ENCODE data around the gene NXPE3.
"Not testable (repeated sequence)": the region's sequence is repeated elsewhere in the genome, so short reads cannot be mapped to it uniquely, and the experiment has no call there.

Gene NXPE3

GRCh38 chr3:101852983-101853840 lies 74.2 kb downstream of the NXPE3 start:
- DNase-seq (ENCODE audit: low spot score), result no peak

DNA sequence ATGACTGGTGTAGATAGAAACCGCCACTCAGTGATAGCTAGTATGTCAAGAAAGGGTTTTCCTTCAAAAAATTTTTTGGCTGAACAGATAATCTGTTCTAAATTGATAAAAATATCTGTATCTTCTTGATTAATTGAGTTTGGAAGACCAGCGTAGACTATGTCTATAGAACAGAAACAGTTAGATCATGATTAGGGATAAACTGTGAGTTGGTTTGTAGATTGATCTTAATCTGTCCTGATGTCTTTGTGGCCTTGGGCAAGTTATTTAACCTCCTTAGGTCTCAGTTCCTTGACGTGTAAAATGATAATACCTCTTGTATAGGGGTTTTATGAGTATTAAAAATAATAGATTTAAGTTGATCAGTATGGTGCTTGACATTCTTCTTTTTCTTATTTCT lies 75.0 kb downstream of the NXPE3 start:
- DNase-seq (ENCODE audit: low spot score), result no peak

- DNase-seq (ENCODE audit: low spot score), result no peak
Measured at GRCh38 chr3:101854608-101855304, 75.7 kb downstream of the NXPE3 start.

DNA sequence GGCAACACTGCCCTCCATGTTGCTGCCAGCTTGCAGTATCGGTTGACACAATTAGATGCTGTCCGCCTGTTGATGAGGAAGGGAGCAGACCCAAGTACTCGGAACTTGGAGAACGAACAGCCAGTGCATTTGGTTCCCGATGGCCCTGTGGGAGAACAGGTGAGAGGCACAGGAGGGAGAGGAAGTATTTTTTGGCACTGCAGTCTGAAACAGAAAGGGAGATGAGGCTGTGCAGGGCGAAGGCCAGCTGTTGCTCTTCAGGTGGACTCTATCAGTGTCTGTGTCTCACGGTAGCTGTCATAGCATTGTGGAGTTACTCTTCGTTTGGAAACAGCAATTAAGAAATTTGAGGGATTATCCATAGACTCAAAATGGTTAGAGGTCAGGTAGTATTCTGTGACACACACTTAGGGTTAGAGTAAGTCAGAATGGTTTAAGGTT lies 78.3 kb downstream of the NXPE3 start:
- DNase-seq (ENCODE audit: low spot score), result no peak

GRCh38 chr3:101858464-101859030 lies 79.5 kb downstream of the NXPE3 start:
- DNase-seq (ENCODE audit: low spot score), result no peak

DNA sequence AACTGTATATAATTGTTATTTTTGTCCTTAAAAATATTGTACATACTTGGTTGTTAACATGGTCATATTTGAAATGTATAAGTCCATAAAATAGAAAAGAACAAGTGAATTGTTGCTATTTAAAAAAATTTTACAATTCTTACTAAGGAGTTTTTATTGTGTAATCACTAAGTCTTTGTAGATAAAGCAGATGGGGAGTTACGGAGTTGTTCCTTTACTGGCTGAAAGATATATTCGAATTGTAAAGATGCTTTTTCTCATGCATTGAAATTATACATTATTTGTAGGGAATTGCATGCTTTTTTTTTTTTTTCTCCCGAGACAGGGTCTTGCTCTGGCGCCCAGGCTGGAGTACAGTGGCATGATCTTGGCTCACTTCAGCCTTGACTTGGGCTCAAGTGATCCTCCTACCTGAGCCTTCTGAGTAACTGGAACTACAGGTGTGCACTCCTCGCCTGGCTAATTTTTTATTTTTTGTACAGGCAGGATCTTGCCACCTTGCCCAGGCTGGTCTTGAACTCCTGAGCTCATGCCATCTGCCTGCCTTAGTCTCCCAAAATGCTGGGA lies 81.0 kb downstream of the NXPE3 start:
- DNase-seq (ENCODE audit: low spot score), result no peak

GRCh38 chr3:101861212-101861788 lies 82.3 kb downstream of the NXPE3 start:
- DNase-seq (ENCODE audit: low spot score), result peak; percentile 13

- DNase-seq (ENCODE audit: low spot score), result no peak
Measured at GRCh38 chr3:101861789-101862415, 82.9 kb downstream of the NXPE3 start.

DNA sequence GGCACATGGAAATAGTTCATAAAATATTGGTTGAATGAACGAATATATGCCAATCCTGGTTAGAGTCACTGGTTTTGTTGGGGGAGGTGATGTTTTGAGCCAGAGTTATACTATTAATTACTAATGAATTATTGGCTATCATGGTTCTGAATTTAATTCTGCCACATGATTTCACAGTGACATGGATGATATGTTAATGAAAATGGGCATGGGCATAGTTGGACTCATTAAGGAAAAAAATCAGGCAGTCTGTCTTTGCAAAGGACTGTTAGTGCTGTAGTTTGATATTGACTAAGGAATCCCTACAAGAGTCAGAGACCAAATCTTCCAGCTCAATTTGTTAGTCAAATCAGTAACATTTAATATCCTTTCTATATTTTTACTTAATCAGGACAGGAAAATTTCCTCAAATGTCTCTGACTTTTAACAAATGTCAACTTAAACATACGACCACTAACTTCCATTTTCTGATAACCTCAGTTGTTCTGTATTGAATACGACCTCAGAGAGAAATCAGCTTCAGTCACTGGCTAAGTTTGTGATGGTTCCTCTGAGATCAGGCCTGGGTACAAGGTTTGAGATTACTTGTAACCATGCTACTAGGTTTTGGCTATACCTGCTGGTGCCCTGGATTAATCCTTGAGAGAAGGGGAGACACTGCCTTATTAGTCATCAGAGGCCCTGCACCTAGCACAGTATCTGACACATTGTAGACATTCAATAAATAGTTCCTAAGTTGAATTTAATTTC lies 83.6 kb downstream of the NXPE3 start:
- DNase-seq (ENCODE audit: low spot score), result no peak

GRCh38 chr3:101864926-101865325 lies 85.9 kb downstream of the NXPE3 start:
- not testable (repeated sequence) for DNase-seq (ENCODE audit: low spot score)

DNA sequence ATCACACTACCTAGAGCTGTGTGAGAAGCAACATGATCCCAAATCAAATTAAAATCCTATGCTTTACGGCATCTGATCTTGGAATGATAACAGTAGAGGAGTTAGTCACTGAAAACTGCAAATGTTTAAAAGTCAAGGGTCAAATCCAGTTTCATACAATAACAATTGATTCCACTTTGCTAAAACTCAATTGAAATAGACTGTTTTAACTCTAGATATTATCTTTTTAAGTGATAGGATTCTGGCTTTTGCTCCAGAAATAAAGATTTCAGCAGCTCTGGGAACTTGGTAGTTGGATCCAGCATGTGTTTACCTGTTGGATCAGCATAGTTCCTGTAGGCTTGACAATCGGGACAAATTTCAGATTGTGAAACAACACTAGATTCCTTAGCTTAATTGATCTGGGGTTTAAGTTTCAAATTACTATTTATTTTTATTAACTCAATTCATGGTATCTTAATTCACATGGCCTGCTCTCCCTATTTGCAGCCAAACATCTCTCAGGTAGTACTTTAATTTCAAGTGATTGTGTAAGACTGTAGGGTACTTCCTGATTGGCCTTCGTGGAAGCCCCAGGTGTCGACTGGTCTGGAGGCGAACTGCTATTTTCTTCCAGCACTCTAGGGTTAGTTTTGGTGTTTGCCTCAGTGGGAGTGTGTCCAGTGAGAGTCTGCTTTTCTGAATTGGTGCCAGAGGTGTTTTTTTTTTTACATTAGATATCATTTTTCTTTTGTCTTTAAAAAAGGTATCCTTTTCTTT lies 86.9 kb downstream of the NXPE3 start:
- no peak for DNase-seq (ENCODE audit: low spot score)

DNA sequence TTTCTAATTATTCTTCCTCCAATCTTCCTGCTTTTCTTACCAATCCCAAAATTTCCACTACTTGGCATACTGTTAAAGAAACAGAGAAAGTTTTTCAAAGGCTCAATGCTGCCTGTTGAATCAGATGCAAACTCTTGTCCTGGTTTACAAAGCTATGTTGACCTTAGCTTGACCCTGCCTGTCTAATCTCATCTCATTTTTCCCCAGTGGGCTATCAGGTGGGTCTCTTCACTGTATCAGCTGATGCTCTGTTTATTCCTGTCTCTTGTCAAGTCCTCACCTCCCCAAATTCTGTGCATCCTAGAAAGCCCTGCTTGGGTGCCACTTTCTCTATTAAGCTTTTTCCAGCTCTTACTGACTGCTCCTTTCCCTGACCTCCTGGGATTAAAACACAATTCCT lies 88.5 kb downstream of the NXPE3 start:
- DNase-seq (ENCODE audit: low spot score), result no peak

DNA sequence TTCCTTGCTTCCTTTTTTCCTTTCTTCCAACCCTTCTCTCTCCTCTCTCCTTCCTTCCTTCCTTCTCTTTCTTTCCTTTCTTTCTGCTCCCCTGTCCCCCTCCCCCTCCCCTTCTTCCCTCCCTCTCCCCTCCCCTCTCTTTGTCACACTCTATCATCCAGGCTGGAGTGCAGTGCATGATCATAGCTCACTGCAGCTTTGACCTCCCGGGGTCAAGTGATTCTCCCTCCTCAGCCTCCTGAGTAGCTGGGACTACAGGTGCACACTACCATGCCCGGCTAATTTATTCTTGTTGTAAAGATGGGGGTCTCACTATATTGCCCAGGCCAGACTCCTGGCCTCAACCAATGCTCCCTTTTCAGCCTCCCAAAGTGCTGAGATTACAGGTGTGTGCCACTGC lies 89.0 kb downstream of the NXPE3 start:
- no peak for DNase-seq (ENCODE audit: low spot score)

GRCh38 chr3:101868534-101869464 lies 89.8 kb downstream of the NXPE3 start:
- no peak for DNase-seq (ENCODE audit: low spot score)

- no peak for DNase-seq (ENCODE audit: low spot score)
Measured at GRCh38 chr3:101870138-101870537, 91.1 kb downstream of the NXPE3 start.

GRCh38 chr3:101873619-101874018 lies 94.6 kb downstream of the NXPE3 start:
- no peak for DNase-seq (ENCODE audit: low spot score)

- DNase-seq (ENCODE audit: low spot score), result no peak
Measured at GRCh38 chr3:101876142-101876541, 97.1 kb downstream of the NXPE3 start.
